H9 (cell line): Measurements from ENCODE around the gene ZNF560. TPM values are rescaled to one million over a fixed set of nuclear protein-coding genes. Genes with fewer than 3 reads are reported as not detected.

ENCODE experiments used
- DNase-seq: peaks from one replicate; pipeline ENCODE4 v3.0.0-alpha.2; 2017
- H2AFZ ChIP-seq: one replicate; pipeline ENCODE4 v1.6.1; 2013; ENCODE audit warnings: mild to moderate bottlenecking, low read length, control low read depth, moderate library complexity
- H2AK5ac ChIP-seq: 2 replicates; pipeline ENCODE4 v1.6.1; 2013; ENCODE audit warnings: low read length, control low read depth, mixed read lengths; ENCODE audit not compliant: insufficient read length
- H2BK120ac ChIP-seq: one replicate; pipeline ENCODE4 v1.6.1; 2013; ENCODE audit warnings: low read depth, mild to moderate bottlenecking, low read length, control low read depth, inconsistent platforms; ENCODE audit not compliant: poor library complexity, severe bottlenecking
- H2BK12ac ChIP-seq: 2 replicates; pipeline ENCODE4 v1.6.1; 2013; ENCODE audit warnings: low read length, control low read depth, mixed read lengths, low read depth; ENCODE audit not compliant: insufficient read length
- H2BK15ac ChIP-seq: 2 replicates; pipeline ENCODE4 v1.6.1; 2013; ENCODE audit warnings: low read depth, low read length, control low read depth
- H2BK20ac ChIP-seq: one replicate; pipeline ENCODE4 v1.6.1; 2013; ENCODE audit warnings: low read depth, mild to moderate bottlenecking, low read length, control low read depth, inconsistent platforms; ENCODE audit not compliant: poor library complexity, severe bottlenecking
- H2BK5ac ChIP-seq: 2 replicates; pipeline ENCODE4 v1.6.1; 2013; ENCODE audit warnings: low read length, control low read depth, mixed read lengths; ENCODE audit not compliant: insufficient read length
- H3K14ac ChIP-seq: 2 replicates; pipeline ENCODE4 v1.6.1; 2013; ENCODE audit warnings: low read length, control low read depth; ENCODE audit not compliant: insufficient read depth
- H3K18ac ChIP-seq: 2 replicates; pipeline ENCODE4 v1.6.1; 2013; ENCODE audit warnings: low read depth, mild to moderate bottlenecking, mixed read lengths, low read length, control low read depth; ENCODE audit not compliant: insufficient read length
- H3K23ac ChIP-seq: 2 replicates; pipeline ENCODE4 v1.6.1; 2013; ENCODE audit warnings: low read length, control low read depth, mixed read lengths, low read depth; ENCODE audit not compliant: insufficient read length
- H3K23me2 ChIP-seq: 2 replicates; pipeline ENCODE4 v1.6.1; 2013; ENCODE audit warnings: low read depth, mild to moderate bottlenecking, mixed read lengths, low read length, control low read depth; ENCODE audit not compliant: insufficient read length, poor library complexity, severe bottlenecking
- H3K27ac ChIP-seq: 2 replicates; pipeline ENCODE4 v1.5.1; 2013; ENCODE audit warnings: low read length, control low read depth, mixed read lengths, low read depth; ENCODE audit not compliant: insufficient read length
- H3K27me3 ChIP-seq: 2 replicates; pipeline ENCODE4 v1.6.1; 2013; ENCODE audit warnings: low read length, control low read depth, inconsistent platforms; ENCODE audit not compliant: insufficient read depth
- H3K4ac ChIP-seq: 2 replicates; pipeline ENCODE4 v1.6.1; 2013; ENCODE audit warnings: low read depth, mild to moderate bottlenecking, control low read depth, inconsistent platforms, low read length, moderate library complexity
- H3K4me1 ChIP-seq: 2 replicates; pipeline ENCODE4 v1.6.1; 2013; ENCODE audit warnings: low read length, control low read depth, inconsistent platforms; ENCODE audit not compliant: insufficient read depth
- H3K4me2 ChIP-seq: 2 replicates; pipeline ENCODE4 v1.6.1; 2013; ENCODE audit warnings: low read length, control low read depth, mixed read lengths; ENCODE audit not compliant: insufficient read length, insufficient read depth
- H3K56ac ChIP-seq: 2 replicates; pipeline ENCODE4 v1.6.1; 2013; ENCODE audit warnings: low read depth, mild to moderate bottlenecking, mixed read lengths, low read length, control low read depth; ENCODE audit not compliant: insufficient read length
- H3K79me1 ChIP-seq: 2 replicates; pipeline ENCODE4 v1.6.1; 2013; ENCODE audit warnings: low read depth, mild to moderate bottlenecking, moderate library complexity, low read length, control low read depth, inconsistent platforms; ENCODE audit not compliant: insufficient read depth, poor library complexity, severe bottlenecking
- H3K79me2 ChIP-seq: 2 replicates; pipeline ENCODE4 v1.6.1; 2013; ENCODE audit warnings: low read length, control low read depth, inconsistent platforms; ENCODE audit not compliant: insufficient read depth
- H3K9ac ChIP-seq: 2 replicates; pipeline ENCODE4 v1.6.1; 2013; ENCODE audit warnings: low read length, control low read depth, mixed read lengths; ENCODE audit not compliant: insufficient read length; ENCODE audit errors: extremely low read depth
- H3K9me3 ChIP-seq: one replicate; pipeline ENCODE4 v1.6.1; 2013; ENCODE audit warnings: low read depth, low read length, inconsistent platforms; ENCODE audit not compliant: control insufficient read depth
- H3T11ph ChIP-seq: one replicate; pipeline ENCODE4 v1.6.1; 2013; ENCODE audit warnings: mild to moderate bottlenecking, low read length, control low read depth, inconsistent platforms
- H4K20me1 ChIP-seq: one replicate; pipeline ENCODE4 v1.6.1; 2013; ENCODE audit not compliant: control insufficient read depth, insufficient read length, insufficient read depth
- H4K5ac ChIP-seq: 2 replicates; pipeline ENCODE4 v1.6.1; 2013; ENCODE audit warnings: low read depth, mild to moderate bottlenecking, mixed read lengths, low read length, control low read depth; ENCODE audit not compliant: insufficient read length
- H4K8ac ChIP-seq: replicated peaks from 2 replicates; pipeline ENCODE4 v1.6.1; 2013; ENCODE audit warnings: low read length, control low read depth, mixed read lengths, low read depth; ENCODE audit not compliant: insufficient read length
- H4K91ac ChIP-seq: 2 replicates; pipeline ENCODE4 v1.6.1; 2013; ENCODE audit warnings: low read depth, mild to moderate bottlenecking, moderate library complexity, mixed read lengths, low read length, control low read depth; ENCODE audit not compliant: insufficient read length
- H3K27ac Mint-ChIP-seq, 3 experiments: 2 replicates in 2 of 3; 3 replicates in 1 of 3; pipeline ENCODE4 v1.8.0; 2020 to 2021; ENCODE audit warnings: mixed read lengths in 3 of 3, mild to moderate bottlenecking in 1 of 3, moderate library complexity in 1 of 3
- H3K27me3 Mint-ChIP-seq: 2 replicates; pipeline ENCODE4 v1.8.0; 2021; ENCODE audit warnings: low read depth, mild to moderate bottlenecking, moderate library complexity, mixed read lengths
- H3K36me3 Mint-ChIP-seq, 3 experiments: 2 replicates in 2 of 3; 3 replicates in 1 of 3; pipeline ENCODE4 v1.8.0; 2020 to 2021; ENCODE audit warnings: low read depth in 3 of 3, mixed read lengths in 3 of 3; ENCODE audit not compliant: insufficient read depth in 1 of 3
- H3K4me1 Mint-ChIP-seq, 2 experiments: 2 replicates each; pipeline ENCODE4 v1.8.0; 2020; ENCODE audit warnings: mixed read lengths in 2 of 2
- H3K4me3 Mint-ChIP-seq, 2 experiments: 2 replicates in 1 of 2; 3 replicates in 1 of 2; pipeline ENCODE4 v1.8.0; 2020 to 2021; ENCODE audit warnings: mild to moderate bottlenecking in 2 of 2, mixed read lengths in 2 of 2, moderate library complexity in 1 of 2
- H3K9me3 Mint-ChIP-seq, 2 experiments: 2 replicates in 1 of 2; 3 replicates in 1 of 2; pipeline ENCODE4 v1.8.0; 2020; ENCODE audit warnings: mild to moderate bottlenecking in 2 of 2, mixed read lengths in 2 of 2, moderate library complexity in 1 of 2
- WGBS: extraction: QIAGEN DNeasy Blood & Tissue Kit; methylation state at CpG from one replicate; pipeline ENCODE4 v1.1.7; 2013; ENCODE audit warnings: missing lambda C conversion rate, low lambda C conversion rate, mixed read lengths; ENCODE audit not compliant: insufficient read length; ENCODE audit errors: extremely low coverage; 5-methylcytosine and 5-hydroxymethylcytosine counted together
- total RNA-seq: library from RNA; stranded (reverse); gene quantifications from 2 replicates; pipeline ENCODE4 v1.2.1, GENCODE V29; 2021
- TF ChIP-seq, protein P1 (sequence below): fragments of 200-600 bp; sonication (generic); conservative IDR thresholded peaks from 3 replicates; pipeline ENCODE4 v1.8.0; 2021; ENCODE audit warnings: antibody characterized with exemption, mild to moderate bottlenecking

Gene ZNF560
- total RNA-seq, 1 experiment from 2014 or later, result not detected

GRCh38 chr19:9427941-9428340 lies 70.5 kb downstream of the ZNF560 start:
- no peak overlapping the region for H3K27ac Mint-ChIP-seq
- Histone ChIP-seq H3K23me2 (no peaks in the 10 kb centered on the region), H3K9me3 (no peaks in the 10 kb centered on the region), H2BK5ac (no peak overlapping the region), H2AFZ (no peak overlapping the region), H2BK120ac (no peak overlapping the region), H3K27ac (no peak overlapping the region), H3K23ac (no peak overlapping the region), H3K4me1 (no peaks in the 10 kb centered on the region), H3K18ac (no peak overlapping the region), H4K8ac (no peak overlapping the region), H2AK5ac (no peak overlapping the region), H2BK12ac (no peak overlapping the region), H3K79me1 (no peaks in the 10 kb centered on the region), H3K79me2 (no peaks in the 10 kb centered on the region), H3K14ac (no peak overlapping the region), H3K4me2 (no peak overlapping the region), H4K5ac (no peak overlapping the region), H3K56ac (no peak overlapping the region), H3K4ac (no peak overlapping the region), H4K20me1 (no peaks in the 10 kb centered on the region), H4K91ac (no peak overlapping the region), H2BK15ac (no peak overlapping the region), H3K9ac (no peak overlapping the region), H2BK20ac (no peak overlapping the region), H3T11ph (no peak overlapping the region), H3K27me3 (no peaks in the 10 kb centered on the region)
- DNase-seq, result no peak
- peaks cover 6 to 16% of the 10 kb centered on the region in 2 experiments; a peak in 4 of 5 replicates for H3K9me3 Mint-ChIP-seq
- no peaks in the 10 kb centered on the region for H3K27me3 Mint-ChIP-seq
- H3K36me3 Mint-ChIP-seq, result peaks cover 43 to 74% (median 62%) of the 10 kb centered on the region in 3 experiments
- peaks cover 3% of the 10 kb centered on the region in 2 experiments for H3K4me1 Mint-ChIP-seq
- no peak overlapping the region for H3K4me3 Mint-ChIP-seq
- TF ChIP-seq, protein P1, sequence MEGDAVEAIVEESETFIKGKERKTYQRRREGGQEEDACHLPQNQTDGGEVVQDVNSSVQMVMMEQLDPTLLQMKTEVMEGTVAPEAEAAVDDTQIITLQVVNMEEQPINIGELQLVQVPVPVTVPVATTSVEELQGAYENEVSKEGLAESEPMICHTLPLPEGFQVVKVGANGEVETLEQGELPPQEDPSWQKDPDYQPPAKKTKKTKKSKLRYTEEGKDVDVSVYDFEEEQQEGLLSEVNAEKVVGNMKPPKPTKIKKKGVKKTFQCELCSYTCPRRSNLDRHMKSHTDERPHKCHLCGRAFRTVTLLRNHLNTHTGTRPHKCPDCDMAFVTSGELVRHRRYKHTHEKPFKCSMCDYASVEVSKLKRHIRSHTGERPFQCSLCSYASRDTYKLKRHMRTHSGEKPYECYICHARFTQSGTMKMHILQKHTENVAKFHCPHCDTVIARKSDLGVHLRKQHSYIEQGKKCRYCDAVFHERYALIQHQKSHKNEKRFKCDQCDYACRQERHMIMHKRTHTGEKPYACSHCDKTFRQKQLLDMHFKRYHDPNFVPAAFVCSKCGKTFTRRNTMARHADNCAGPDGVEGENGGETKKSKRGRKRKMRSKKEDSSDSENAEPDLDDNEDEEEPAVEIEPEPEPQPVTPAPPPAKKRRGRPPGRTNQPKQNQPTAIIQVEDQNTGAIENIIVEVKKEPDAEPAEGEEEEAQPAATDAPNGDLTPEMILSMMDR, result no peak
- WGBS, result no CpG with 5 or more reads among the region's 6 CpGs

Other genes with a start within 250 kb of the ZNF560 start
- gene OR7E24, start 247.7 kb downstream of the ZNF560 start, total RNA-seq, result not detected in 2 replicates
- 4.1 and 4.2 TPM in 2 replicates for gene ZNF699, start 188.8 kb downstream of the ZNF560 start, total RNA-seq
- 18.1 and 19.7 TPM in 2 replicates for gene ZNF559, start 174.4 kb downstream of the ZNF560 start, total RNA-seq
- gene ZNF177, start 135.6 kb downstream of the ZNF560 start, total RNA-seq, result 5.7 TPM in 2 replicates
- gene ZNF266, start 63.0 kb downstream of the ZNF560 start, total RNA-seq, result 14.7 and 15.4 TPM in 2 replicates
- 27.2 and 29.4 TPM in 2 replicates for gene ZNF426, start 40.0 kb upstream of the ZNF560 start, total RNA-seq
- 162 and 171 TPM in 2 replicates for gene ZNF121, start 85.9 kb upstream of the ZNF560 start, total RNA-seq
- gene ZNF561, start 122.6 kb upstream of the ZNF560 start, total RNA-seq, result 50.8 and 53.3 TPM in 2 replicates
- gene ZNF562, start 176.5 kb upstream of the ZNF560 start, total RNA-seq, result 15.5 and 15.7 TPM in 2 replicates